ENCODE data around the gene UBE2J2. TPM values are rescaled to one million over a fixed set of nuclear protein-coding genes. Genes with fewer than 3 reads are reported as not detected.

Gene UBE2J2
- total RNA-seq, 1 experiment from 2014 or later: 62.1 TPM

- DNase-seq (ENCODE audit: unreplicated experiment): no peak
- no peaks in the 10 kb centered on the region for H3K4me1 Mint-ChIP-seq (ENCODE audit: insufficient read depth, unreplicated experiment)
- H3K9me3 Mint-ChIP-seq (ENCODE audit: unreplicated experiment): no peaks in the 10 kb centered on the region
- ChIA-PET POLR2A (interaction anchor here (1.7 kb wide), 1 partner anchor 9 kb away, joined by 9 read pairs; no protein-coding TSS in a partner anchor), CTCF (interaction anchor here (0.6 kb wide), 1 partner anchor 33 kb away, joined by 3 read pairs; no protein-coding TSS in a partner anchor)
- H3K27ac Mint-ChIP-seq (ENCODE audit: low read depth, unreplicated experiment): no peak overlapping the region
- H3K27me3 Mint-ChIP-seq (ENCODE audit: insufficient read depth, unreplicated experiment): no peaks in the 10 kb centered on the region
- no peak for TF ChIP-seq CTCF (IDR thresholded peaks at IDR 0.05; ENCODE audit: unreplicated experiment)
- no TSS peak for BruUV-seq (replicated peaks)
- intact Hi-C loops (cut with micrococcal nuclease): loop anchor here (10.0 kb wide), 1 partner anchor 311 kb away; the partner anchor contains the start of gene PERM1
- H3K4me3 Mint-ChIP-seq (ENCODE audit: unreplicated experiment): no peak overlapping the region
- peaks cover 22% of the 10 kb centered on the region for H3K36me3 Mint-ChIP-seq (ENCODE audit: insufficient read depth, unreplicated experiment)
Measured at GRCh38 chr1:1295154-1295923, 21.7 kb upstream of the UBE2J2 start.

GRCh38 chr1:1294250-1294890, 20.7 kb upstream of the UBE2J2 start:
- intact Hi-C loops (cut with micrococcal nuclease): loop anchor here (5.0 to 10.0 kb wide), 2 partner anchors 62 to 310 kb away; partner anchors contain the start of genes B3GALT6, PERM1 and SDF4
- ChIA-PET CTCF (no interaction called here), POLR2A (interaction anchor here (0.6 to 1.7 kb wide), 2 partner anchors 8 to 177 kb away, joined by 3 to 9 read pairs; no protein-coding TSS in a partner anchor)
- no TSS peak for BruUV-seq (replicated peaks)
- Mint-ChIP-seq H3K4me1 (ENCODE audit: insufficient read depth, unreplicated experiment) (no peaks in the 10 kb centered on the region), H3K36me3 (ENCODE audit: insufficient read depth, unreplicated experiment) (peaks cover 17% of the 10 kb centered on the region), H3K27ac (ENCODE audit: low read depth, unreplicated experiment) (no peak overlapping the region), H3K9me3 (ENCODE audit: unreplicated experiment) (no peaks in the 10 kb centered on the region), H3K4me3 (ENCODE audit: unreplicated experiment) (no peak overlapping the region), H3K27me3 (ENCODE audit: insufficient read depth, unreplicated experiment) (no peaks in the 10 kb centered on the region)
- no peak for DNase-seq (ENCODE audit: unreplicated experiment)
- TF ChIP-seq CTCF (IDR thresholded peaks at IDR 0.05; ENCODE audit: unreplicated experiment): no peak

- Mint-ChIP-seq H3K36me3 (ENCODE audit: insufficient read depth, unreplicated experiment) (peaks cover 17% of the 10 kb centered on the region), H3K27me3 (ENCODE audit: insufficient read depth, unreplicated experiment) (no peaks in the 10 kb centered on the region), H3K27ac (ENCODE audit: low read depth, unreplicated experiment) (no peak overlapping the region), H3K4me3 (ENCODE audit: unreplicated experiment) (no peak overlapping the region), H3K9me3 (ENCODE audit: unreplicated experiment) (no peaks in the 10 kb centered on the region), H3K4me1 (ENCODE audit: insufficient read depth, unreplicated experiment) (no peaks in the 10 kb centered on the region)
- DNase-seq (ENCODE audit: unreplicated experiment): no peak
- POLR2A ChIA-PET: interaction anchor here (0.6 to 1.9 kb wide), 2 partner anchors 10 to 177 kb away, joined by 3 to 6 read pairs; no protein-coding TSS in a partner anchor
- intact Hi-C loops (cut with micrococcal nuclease): loop anchor here (5.0 to 10.0 kb wide), 2 partner anchors 61 to 309 kb away; partner anchors contain the start of genes B3GALT6, PERM1 and SDF4
- BruUV-seq (replicated peaks): no TSS peak
- CTCF ChIA-PET: interaction anchor here (0.6 to 2.1 kb wide), 4 partner anchors 8 to 134 kb away, joined by 3 to 9 read pairs (median 5); no protein-coding TSS in a partner anchor
- TF ChIP-seq CTCF (IDR thresholded peaks at IDR 0.05; ENCODE audit: unreplicated experiment): no peak
Measured at GRCh38 chr1:1293263-1294249, 19.9 kb upstream of the UBE2J2 start.

Data from MCF 10A (cell line).